ENCODE measurements around the gene TAL1. TPM values are rescaled to one million over a fixed set of nuclear protein-coding genes. Genes with fewer than 3 reads are reported as not detected.
A peak's percentile ranks its signal among the peaks of the same experiment; 100 is the strongest.
"Not testable (repeated sequence)": the region's sequence is repeated elsewhere in the genome, so short reads cannot be mapped to it uniquely, and the experiment has no call there.

The TAL1 gene
- total and polyA plus RNA-seq, 2 donors (not counting 1 experiment from before 2014, with no cell fraction given): 0.01 TPM; not detected in 1

GRCh38 chr1:47207803-47208373 lies 24.1 kb downstream of the TAL1 start:
- Histone ChIP-seq H3K4me1 (ENCODE audit: control insufficient read depth, extremely low read depth, insufficient read depth, low read length) (no peaks in the 10 kb centered on the region), H3K79me2 (ENCODE audit: control insufficient read depth, insufficient read depth, low read length) (no peaks in the 10 kb centered on the region), H4K20me1 (ENCODE audit: control insufficient read depth, extremely low read depth, insufficient read depth, low read length) (no peaks in the 10 kb centered on the region), H3K27me3 (ENCODE audit: control insufficient read depth, insufficient read depth, low read length) (no peaks in the 10 kb centered on the region), H3K9ac (ENCODE audit: insufficient read depth, low read length) (no peak overlapping the region), H3K4me2 (ENCODE audit: extremely low read depth, insufficient read depth, low read length) (no peak overlapping the region), H3K9me3 (ENCODE audit: control insufficient read depth, insufficient read depth, low read depth, low read length) (no peaks in the 10 kb centered on the region), H3K27ac (ENCODE audit: insufficient read depth, low read length) (no peak overlapping the region), H3K4me3 (replicated peaks in 1 of 4; ENCODE audit: control extremely low read depth in 1 of 4, insufficient read depth in 1 of 4, low read depth in 3 of 4, low read length in 4 of 4) (no peak overlapping the region), H3K36me3 (ENCODE audit: control insufficient read depth, insufficient read depth, low read length) (no peaks in the 10 kb centered on the region), H2AFZ (ENCODE audit: low read length) (no peak overlapping the region)
- DNase-seq (ENCODE audit: low read depth in 2 of 2): peak in 1 of 2 donors; percentile 23
- TF ChIP-seq EZH2 (IDR thresholded peaks at IDR 0.05; ENCODE audit: low read length, missing control alignments) (no peak), CTCF (conservative IDR thresholded peaks at IDR 0.05 in 1 of 2, IDR thresholded peaks at IDR 0.05 in 1 of 2; ENCODE audit: low read depth in 1 of 2, low read length in 2 of 2) (no peak)

- Histone ChIP-seq H3K36me3 (ENCODE audit: control insufficient read depth, insufficient read depth, low read length) (no peaks in the 10 kb centered on the region), H3K27me3 (ENCODE audit: control insufficient read depth, insufficient read depth, low read length) (no peaks in the 10 kb centered on the region), H3K4me2 (ENCODE audit: extremely low read depth, insufficient read depth, low read length) (no peak overlapping the region), H3K9me3 (ENCODE audit: control insufficient read depth, insufficient read depth, low read depth, low read length) (no peaks in the 10 kb centered on the region), H3K4me3 (replicated peaks in 1 of 4; ENCODE audit: control extremely low read depth in 1 of 4, insufficient read depth in 1 of 4, low read depth in 3 of 4, low read length in 4 of 4) (no peak overlapping the region), H2AFZ (ENCODE audit: low read length) (no peak overlapping the region), H3K79me2 (ENCODE audit: control insufficient read depth, insufficient read depth, low read length) (no peaks in the 10 kb centered on the region), H4K20me1 (ENCODE audit: control insufficient read depth, extremely low read depth, insufficient read depth, low read length) (no peaks in the 10 kb centered on the region), H3K27ac (ENCODE audit: insufficient read depth, low read length) (no peak overlapping the region), H3K9ac (ENCODE audit: insufficient read depth, low read length) (no peak overlapping the region), H3K4me1 (ENCODE audit: control insufficient read depth, extremely low read depth, insufficient read depth, low read length) (no peaks in the 10 kb centered on the region)
- DNase-seq (ENCODE audit: low read depth in 2 of 2): no peak
- no peak for TF ChIP-seq EZH2 (IDR thresholded peaks at IDR 0.05; ENCODE audit: low read length, missing control alignments)
- TF ChIP-seq CTCF (conservative IDR thresholded peaks at IDR 0.05 in 1 of 2, IDR thresholded peaks at IDR 0.05 in 1 of 2; ENCODE audit: low read depth in 1 of 2, low read length in 2 of 2): no peak
Measured at GRCh38 chr1:47205918-47206317, 26.1 kb downstream of the TAL1 start.

- not testable (repeated sequence) for H3K27me3 ChIP-seq (ENCODE audit: control insufficient read depth, insufficient read depth, low read length); H4K20me1 ChIP-seq (ENCODE audit: control insufficient read depth, extremely low read depth, insufficient read depth, low read length); H3K79me2 ChIP-seq (ENCODE audit: control insufficient read depth, insufficient read depth, low read length); H2AFZ ChIP-seq (ENCODE audit: low read length); DNase-seq (ENCODE audit: low read depth in 2 of 2); H3K4me1 ChIP-seq (ENCODE audit: control insufficient read depth, extremely low read depth, insufficient read depth, low read length); H3K4me3 ChIP-seq (replicated peaks in 1 of 4; ENCODE audit: control extremely low read depth in 1 of 4, insufficient read depth in 1 of 4, low read depth in 3 of 4, low read length in 4 of 4); H3K9ac ChIP-seq (ENCODE audit: insufficient read depth, low read length); H3K9me3 ChIP-seq (ENCODE audit: control insufficient read depth, insufficient read depth, low read depth, low read length); H3K36me3 ChIP-seq (ENCODE audit: control insufficient read depth, insufficient read depth, low read length); H3K4me2 ChIP-seq (ENCODE audit: extremely low read depth, insufficient read depth, low read length); H3K27ac ChIP-seq (ENCODE audit: insufficient read depth, low read length)
Measured at GRCh38 chr1:47203504-47203903, 28.5 kb downstream of the TAL1 start.

All from fibroblast of lung (primary cell).